Mammary epithelial cell (primary cell): ENCODE results near the gene CCDC51.

ENCODE experiments used
- CTCF ChIP-seq, 2 donors: IDR thresholded peaks in 1 of 2; conservative IDR thresholded peaks in 1 of 2; 2 replicates each; pipeline ENCODE4 v1.5.1; 2011 to 2012; ENCODE audit warnings: inconsistent platforms in 2 of 2, low read length in 2 of 2, mild to moderate bottlenecking in 2 of 2, control low read depth in 1 of 2, low read depth in 1 of 2; ENCODE audit not compliant: insufficient read depth in 1 of 2; ENCODE audit errors: extremely low read depth in 1 of 2
- EZH2 ChIP-seq: IDR thresholded peaks from 2 replicates; pipeline ENCODE4 v1.6.1; 2012; ENCODE audit warnings: low read length, inconsistent platforms, borderline replicate concordance

GRCh38 chr3:48439820-48440589, at the start of gene CCDC51, which contains the start of gene TMA7:
- TF ChIP-seq CTCF (conservative IDR thresholded peaks at IDR 0.05 in 1 of 2, IDR thresholded peaks at IDR 0.05 in 1 of 2; ENCODE audit: extremely low read depth in 1 of 2, insufficient read depth in 1 of 2, low read depth in 1 of 2, low read length in 2 of 2) (no peak), EZH2 (no peak)
